ENCODE results near the gene UCHL5.

UCHL5 gene, protein sequence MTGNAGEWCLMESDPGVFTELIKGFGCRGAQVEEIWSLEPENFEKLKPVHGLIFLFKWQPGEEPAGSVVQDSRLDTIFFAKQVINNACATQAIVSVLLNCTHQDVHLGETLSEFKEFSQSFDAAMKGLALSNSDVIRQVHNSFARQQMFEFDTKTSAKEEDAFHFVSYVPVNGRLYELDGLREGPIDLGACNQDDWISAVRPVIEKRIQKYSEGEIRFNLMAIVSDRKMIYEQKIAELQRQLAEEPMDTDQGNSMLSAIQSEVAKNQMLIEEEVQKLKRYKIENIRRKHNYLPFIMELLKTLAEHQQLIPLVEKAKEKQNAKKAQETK

GRCh38 chr1:193059282-193060114, at the start of gene UCHL5, which contains the start of gene RO60:
Gene UCHL5 (minus strand): TSS chr1:193059360. CDS start chr1:193059260, 100 bp downstream.
Gene RO60 (plus strand): TSS chr1:193059612. CDS start chr1:193069055, 9,443 bp downstream.
- DNase-seq (ENCODE audit: insufficient read length, low spot score) (peak; percentile 95), FAIRE-seq (peak; percentile 90)

DNA sequence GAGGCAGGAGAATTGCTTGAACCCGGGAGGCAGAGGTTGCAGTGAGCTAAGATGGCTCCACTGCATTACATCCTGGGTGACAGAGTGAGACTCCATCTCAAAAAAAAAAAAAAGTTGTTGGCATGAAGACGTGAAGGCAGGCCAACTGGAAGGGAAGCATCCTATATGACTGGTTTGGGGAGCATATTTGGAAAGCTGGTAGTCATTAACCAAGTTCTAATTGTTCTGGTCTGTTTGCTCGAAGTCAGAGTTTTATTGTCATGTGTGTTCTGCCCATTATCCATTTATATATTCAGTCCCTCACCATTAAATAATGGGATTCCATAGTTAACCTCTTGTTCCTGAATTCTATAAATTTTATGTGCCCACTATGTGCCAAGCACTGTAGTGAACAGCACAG, 49.3 kb upstream of the UCHL5 start:
- DNase-seq (ENCODE audit: insufficient read length, low spot score) (no peak), FAIRE-seq (no peak)

DNA sequence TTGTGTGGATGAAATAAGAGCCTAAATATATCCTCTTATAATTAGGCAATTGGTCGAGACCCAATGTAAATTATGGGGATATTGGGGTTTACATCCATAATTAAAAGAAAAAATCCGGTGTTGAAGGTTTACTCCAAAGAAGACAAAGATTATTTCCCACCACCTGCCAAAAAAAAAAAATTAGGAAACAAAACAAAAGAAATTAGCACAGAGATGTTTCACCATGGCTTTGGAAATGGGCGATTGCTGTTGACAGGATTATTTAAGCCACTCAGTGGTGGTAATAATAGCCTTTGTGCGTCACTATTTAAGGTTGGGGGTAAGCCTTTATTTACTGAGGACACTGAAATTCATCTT, 46.6 kb upstream of the UCHL5 start:
- DNase-seq (ENCODE audit: insufficient read length, low spot score) (no peak), FAIRE-seq (no peak)

GRCh38 chr1:193104907-193105820, 46.0 kb upstream of the UCHL5 start, which contains the start of gene GLRX2:
Gene GLRX2 (minus strand): TSS chr1:193105414. CDS start chr1:193105382, 32 bp downstream.
- no peak for FAIRE-seq

GRCh38 chr1:193104502-193104906, 45.3 kb upstream of the UCHL5 start:
- FAIRE-seq (no peak), DNase-seq (ENCODE audit: insufficient read length, low spot score) (peak; percentile 41)

More at GRCh38 chr1:193104907-193105820, 46.0 kb upstream of the UCHL5 start, which contains the start of gene GLRX2:
- peak; percentile 83 for DNase-seq (ENCODE audit: insufficient read length, low spot score)

- DNase-seq (ENCODE audit: insufficient read length, low spot score), result no peak
Measured at GRCh38 chr1:193103759-193104501, 44.8 kb upstream of the UCHL5 start.

DNA sequence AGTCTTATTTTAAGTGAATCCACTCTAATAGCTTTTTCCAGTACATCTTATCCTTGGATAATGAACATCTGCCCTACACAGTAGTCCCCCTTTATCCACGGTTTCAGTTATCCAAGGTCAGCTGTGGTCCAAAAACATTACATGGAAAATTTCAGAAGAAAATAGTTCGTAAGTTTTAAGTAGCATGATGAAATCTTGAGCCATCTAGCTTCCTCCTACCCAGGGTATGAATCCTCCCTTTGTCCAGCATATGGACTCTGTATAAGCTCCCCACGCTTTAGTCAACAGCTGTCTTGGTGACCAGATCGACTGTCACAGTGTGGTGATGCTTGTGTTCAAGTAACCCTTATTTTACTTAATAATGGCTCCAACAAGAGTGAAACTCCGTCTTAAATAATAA, 43.5 kb upstream of the UCHL5 start:
- FAIRE-seq (no peak), DNase-seq (ENCODE audit: insufficient read length, low spot score) (no peak)

More at GRCh38 chr1:193103759-193104501, 44.8 kb upstream of the UCHL5 start:
- no peak for FAIRE-seq

GRCh38 chr1:193094112-193094511, 35.0 kb upstream of the UCHL5 start:
- DNase-seq (ENCODE audit: insufficient read length, low spot score) (no peak), FAIRE-seq (no peak)

GRCh38 chr1:193090865-193091264, 31.7 kb upstream of the UCHL5 start:
- no peak for DNase-seq (ENCODE audit: insufficient read length, low spot score)
- FAIRE-seq, result no peak

- no peak for FAIRE-seq
Measured at GRCh38 chr1:193087893-193088292, 28.7 kb upstream of the UCHL5 start.

DNA sequence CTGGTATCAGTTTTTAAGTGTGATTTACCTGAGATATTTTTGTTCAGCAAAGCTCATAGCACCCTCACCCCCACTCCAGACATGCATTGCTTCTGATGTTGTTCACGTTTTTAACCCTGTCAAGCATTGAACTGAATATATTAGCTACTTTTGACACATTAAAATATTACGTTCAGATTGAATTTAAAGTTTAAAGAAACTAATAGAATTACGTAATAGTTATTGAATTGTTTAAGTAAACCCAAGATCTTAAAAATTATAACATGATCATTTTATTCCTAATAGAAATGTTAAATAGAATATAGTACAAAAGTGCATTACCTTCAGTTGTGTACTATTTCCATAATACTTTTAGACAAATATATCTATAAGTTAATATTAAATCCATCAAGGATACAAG, 27.2 kb upstream of the UCHL5 start:
- FAIRE-seq, result no peak
- DNase-seq (ENCODE audit: insufficient read length, low spot score), result no peak

More at GRCh38 chr1:193087893-193088292, 28.7 kb upstream of the UCHL5 start:
- no peak for DNase-seq (ENCODE audit: insufficient read length, low spot score)

- no peak for FAIRE-seq
- no peak for DNase-seq (ENCODE audit: insufficient read length, low spot score)
Measured at GRCh38 chr1:193085263-193085662, 26.1 kb upstream of the UCHL5 start.

GRCh38 chr1:193083365-193084088, 24.4 kb upstream of the UCHL5 start:
- DNase-seq (ENCODE audit: insufficient read length, low spot score) (no peak), FAIRE-seq (no peak)

DNA sequence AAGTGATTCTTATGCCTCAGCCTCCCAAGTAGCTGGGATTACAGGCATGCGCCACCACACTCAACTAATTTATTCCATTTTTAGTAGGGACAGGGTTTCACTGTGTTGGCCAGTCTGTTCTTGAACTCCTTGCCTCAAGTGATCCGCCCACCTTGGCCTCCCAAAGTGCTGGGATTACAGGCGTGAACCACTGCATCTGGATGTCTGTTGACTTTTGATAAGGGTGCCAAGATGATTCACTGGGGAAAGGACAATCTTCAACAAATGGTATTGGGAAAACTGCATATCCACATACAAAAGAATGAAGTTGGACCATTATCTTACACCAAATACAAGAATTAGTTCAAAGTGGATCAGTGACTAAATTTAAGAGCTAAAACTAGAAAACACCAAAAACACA, 20.0 kb upstream of the UCHL5 start:
- DNase-seq (ENCODE audit: insufficient read length, low spot score) (no peak), FAIRE-seq (no peak)

GRCh38 chr1:193077991-193078390, 18.8 kb upstream of the UCHL5 start:
- FAIRE-seq, result no peak
- DNase-seq (ENCODE audit: insufficient read length, low spot score), result no peak

GRCh38 chr1:193070942-193071341, 11.8 kb upstream of the UCHL5 start:
- no peak for FAIRE-seq

GRCh38 chr1:193070386-193070753, 11.2 kb upstream of the UCHL5 start:
- no peak for FAIRE-seq
- DNase-seq (ENCODE audit: insufficient read length, low spot score), result no peak

More at GRCh38 chr1:193070942-193071341, 11.8 kb upstream of the UCHL5 start:
- no peak for DNase-seq (ENCODE audit: insufficient read length, low spot score)

GRCh38 chr1:193069748-193070385, 10.7 kb upstream of the UCHL5 start:
- FAIRE-seq (no peak), DNase-seq (ENCODE audit: insufficient read length, low spot score) (peak; percentile 15)

DNA sequence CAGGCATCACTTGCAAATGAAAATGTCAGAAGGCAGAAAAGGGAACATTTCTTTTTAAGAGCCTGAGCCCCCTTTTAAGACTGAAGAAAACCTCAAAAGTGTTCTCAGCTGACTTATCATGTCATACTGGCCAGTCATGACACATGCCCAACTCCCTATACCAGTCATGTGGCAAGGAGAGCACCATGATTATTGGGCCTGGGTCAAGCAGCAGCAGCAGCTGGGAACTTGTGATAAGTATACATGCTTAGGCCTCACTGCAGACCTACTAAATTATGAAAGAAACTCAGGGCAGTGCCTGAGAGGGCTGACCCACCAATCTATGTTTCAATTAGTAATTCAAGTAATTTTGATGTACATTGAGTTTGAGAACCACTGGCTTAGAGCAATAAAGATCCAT, 8.9 kb upstream of the UCHL5 start:
- FAIRE-seq, result no peak
- no peak for DNase-seq (ENCODE audit: insufficient read length, low spot score)

All from HTR-8/SVneo (cell line).